ENCODE results near the gene FLAD1. TPM values are rescaled to one million over a fixed set of nuclear protein-coding genes. Genes with fewer than 3 reads are reported as not detected.

FLAD1 gene
- total RNA-seq, 1 experiment from 2014 or later: 88.3 TPM

DNA sequence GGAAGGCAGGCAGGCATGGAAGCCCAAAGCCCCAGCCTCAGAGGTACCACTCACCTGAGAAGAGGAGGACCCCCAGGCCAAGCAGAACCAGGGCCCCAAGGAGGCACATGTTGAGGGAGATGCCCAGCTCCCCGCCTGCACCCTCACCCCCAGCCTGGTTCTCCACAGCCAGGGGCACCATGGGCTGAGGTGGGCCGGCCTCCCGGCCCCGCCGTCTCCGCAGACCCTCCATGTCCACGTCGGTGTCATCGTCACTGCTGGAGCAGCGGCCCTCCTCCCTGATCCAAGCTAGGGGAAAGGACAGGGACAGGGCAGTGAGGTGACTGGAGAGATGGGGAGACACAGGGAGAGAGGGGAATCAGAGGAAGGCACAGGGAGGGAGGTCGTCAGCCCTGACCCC is 35.1 kb upstream of the FLAD1 start (continued):
- no peak for TF ChIP-seq ZNF138 (CRISPR knock-in tag; conservative IDR thresholded peaks at IDR 0.05)
- no peak for TF ChIP-seq OVOL2 (CRISPR knock-in tag; IDR thresholded peaks at IDR 0.05; ENCODE audit: borderline replicate concordance)
- TF ChIP-seq ATF2 (CRISPR knock-in tag; IDR thresholded peaks at IDR 0.05; ENCODE audit: borderline replicate concordance, low read depth): no peak
- TF ChIP-seq TEAD1 (CRISPR knock-in tag; IDR thresholded peaks at IDR 0.05): no peak
- TF ChIP-seq ELF4 (CRISPR knock-in tag; IDR thresholded peaks at IDR 0.05; ENCODE audit: low read depth): no peak
- no peak for TF ChIP-seq FOXP1 (CRISPR knock-in tag; IDR thresholded peaks at IDR 0.05; ENCODE audit: borderline replicate concordance)
- no peak for TF ChIP-seq NR3C1 (CRISPR knock-in tag; conservative IDR thresholded peaks at IDR 0.05; ENCODE audit: low read depth)
- TF ChIP-seq SMAD3 (CRISPR knock-in tag; IDR thresholded peaks at IDR 0.05; ENCODE audit: borderline replicate concordance): no peak
- no peak for TF ChIP-seq ZNF232 (CRISPR knock-in tag; IDR thresholded peaks at IDR 0.05)
- no peak for TF ChIP-seq ZNF263 (CRISPR knock-in tag; IDR thresholded peaks at IDR 0.05; ENCODE audit: low read depth)
- TF ChIP-seq TCF7 (CRISPR knock-in tag; IDR thresholded peaks at IDR 0.05; ENCODE audit: low read depth): no peak
- no peak for TF ChIP-seq JAZF1 (CRISPR knock-in tag; IDR thresholded peaks at IDR 0.05)
- no peak for TF ChIP-seq MLX (CRISPR knock-in tag; IDR thresholded peaks at IDR 0.05)
- TF ChIP-seq, protein P1, sequence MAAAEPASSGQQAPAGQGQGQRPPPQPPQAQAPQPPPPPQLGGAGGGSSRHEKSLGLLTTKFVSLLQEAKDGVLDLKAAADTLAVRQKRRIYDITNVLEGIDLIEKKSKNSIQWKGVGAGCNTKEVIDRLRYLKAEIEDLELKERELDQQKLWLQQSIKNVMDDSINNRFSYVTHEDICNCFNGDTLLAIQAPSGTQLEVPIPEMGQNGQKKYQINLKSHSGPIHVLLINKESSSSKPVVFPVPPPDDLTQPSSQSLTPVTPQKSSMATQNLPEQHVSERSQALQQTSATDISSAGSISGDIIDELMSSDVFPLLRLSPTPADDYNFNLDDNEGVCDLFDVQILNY (CRISPR knock-in tag; IDR thresholded peaks at IDR 0.05): no peak

- H3K27ac Mint-ChIP-seq: no peak overlapping the region
- ChIA-PET CTCF (interaction anchor here (0.7 to 2.3 kb wide), 3 partner anchors 41 to 93 kb away, joined by 3 to 7 read pairs (median 4); partner anchors contain the start of gene LENEP), POLR2A (interaction anchor here (0.6 to 1.4 kb wide), 2 partner anchors 19 to 143 kb away, joined by 3 to 5 read pairs; partner anchors contain the start of gene SHC1)
- H3K36me3 Mint-ChIP-seq: no peaks in the 10 kb centered on the region
- no peak for TF ChIP-seq NR3C1 (CRISPR knock-in tag; conservative IDR thresholded peaks at IDR 0.05; ENCODE audit: low read depth)
- TF ChIP-seq, protein P2, sequence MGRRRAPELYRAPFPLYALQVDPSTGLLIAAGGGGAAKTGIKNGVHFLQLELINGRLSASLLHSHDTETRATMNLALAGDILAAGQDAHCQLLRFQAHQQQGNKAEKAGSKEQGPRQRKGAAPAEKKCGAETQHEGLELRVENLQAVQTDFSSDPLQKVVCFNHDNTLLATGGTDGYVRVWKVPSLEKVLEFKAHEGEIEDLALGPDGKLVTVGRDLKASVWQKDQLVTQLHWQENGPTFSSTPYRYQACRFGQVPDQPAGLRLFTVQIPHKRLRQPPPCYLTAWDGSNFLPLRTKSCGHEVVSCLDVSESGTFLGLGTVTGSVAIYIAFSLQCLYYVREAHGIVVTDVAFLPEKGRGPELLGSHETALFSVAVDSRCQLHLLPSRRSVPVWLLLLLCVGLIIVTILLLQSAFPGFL (CRISPR knock-in tag; IDR thresholded peaks at IDR 0.05; ENCODE audit: borderline replicate concordance): no peak
- TF ChIP-seq, protein P3, sequence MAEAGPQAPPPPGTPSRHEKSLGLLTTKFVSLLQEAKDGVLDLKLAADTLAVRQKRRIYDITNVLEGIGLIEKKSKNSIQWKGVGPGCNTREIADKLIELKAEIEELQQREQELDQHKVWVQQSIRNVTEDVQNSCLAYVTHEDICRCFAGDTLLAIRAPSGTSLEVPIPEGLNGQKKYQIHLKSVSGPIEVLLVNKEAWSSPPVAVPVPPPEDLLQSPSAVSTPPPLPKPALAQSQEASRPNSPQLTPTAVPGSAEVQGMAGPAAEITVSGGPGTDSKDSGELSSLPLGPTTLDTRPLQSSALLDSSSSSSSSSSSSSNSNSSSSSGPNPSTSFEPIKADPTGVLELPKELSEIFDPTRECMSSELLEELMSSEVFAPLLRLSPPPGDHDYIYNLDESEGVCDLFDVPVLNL (CRISPR knock-in tag; IDR thresholded peaks at IDR 0.05; ENCODE audit: borderline replicate concordance, low read depth): no peak
- no peak overlapping the region for H3K4me3 Mint-ChIP-seq
- no peaks in the 10 kb centered on the region for H3K9me3 Mint-ChIP-seq
- no peaks in the 10 kb centered on the region for H3K27me3 Mint-ChIP-seq (ENCODE audit: low read depth)
- no peak for DNase-seq (ENCODE audit: low spot score)
- H3K4me1 Mint-ChIP-seq: peaks cover 41% of the 10 kb centered on the region
- no peak for ATAC-seq
Observed at GRCh38 chr1:154951901-154952657, 31.1 kb upstream of the FLAD1 start.

- no peak for DNase-seq (ENCODE audit: low spot score)
- H3K27me3 Mint-ChIP-seq (ENCODE audit: low read depth): no peaks in the 10 kb centered on the region
- POLR2A ChIA-PET: interaction anchor here (0.6 to 1.4 kb wide), 2 partner anchors 18 to 143 kb away, joined by 3 to 5 read pairs; partner anchors contain the start of gene SHC1
- CTCF ChIA-PET: interaction anchor here (0.7 to 2.3 kb wide), 4 partner anchors 32 to 92 kb away, joined by 3 to 7 read pairs (median 4); partner anchors contain the start of gene LENEP
- H3K4me3 Mint-ChIP-seq: no peak overlapping the region
- H3K9me3 Mint-ChIP-seq: no peaks in the 10 kb centered on the region
- no peaks in the 10 kb centered on the region for H3K36me3 Mint-ChIP-seq
- H3K27ac Mint-ChIP-seq: 0 out of 2 replicates have a peak overlapping the region, but pooled peaks have one; percentile 24
- ATAC-seq: no peak
- peaks cover 47% of the 10 kb centered on the region for H3K4me1 Mint-ChIP-seq
- TF ChIP-seq PRDM15 (CRISPR knock-in tag; IDR thresholded peaks at IDR 0.05): no peak
- TF ChIP-seq GTF2I (CRISPR knock-in tag; conservative IDR thresholded peaks at IDR 0.05): no peak
- TF ChIP-seq ETV6 (CRISPR knock-in tag; IDR thresholded peaks at IDR 0.05): no peak
- no peak for TF ChIP-seq AR (CRISPR knock-in tag; IDR thresholded peaks at IDR 0.05)
Observed at GRCh38 chr1:154952664-154953063, 30.5 kb upstream of the FLAD1 start.
